Thyroid gland (tissue), 4 donors: ENCODE data around the gene AURKAIP1. TPM values are rescaled to one million over a fixed set of nuclear protein-coding genes. Genes with fewer than 3 reads are reported as not detected.

ENCODE experiments used
- DNase-seq, 2 donors: peaks; one replicate each; pipeline ENCODE4 v3.0.0-alpha.2; 2019
- H3K27ac ChIP-seq, 3 donors: fragments of 200-600 bp; sonication (generic); 1 replicate in 2 of 3; 2 replicates in 1 of 3; pipeline ENCODE4 v1.5.1; 2016 to 2019; ENCODE audit warnings: mild to moderate bottlenecking in 1 of 3, moderate library complexity in 1 of 3
- H3K27me3 ChIP-seq: fragments of 200-600 bp; sonication (generic); one replicate; pipeline ENCODE4 v1.5.1; 2019
- H3K36me3 ChIP-seq, 2 donors: fragments of 200-600 bp; sonication (generic); one replicate each; pipeline ENCODE4 v1.5.1; 2016 to 2019
- H3K4me1 ChIP-seq, 2 donors: fragments of 200-600 bp; sonication (generic); one replicate each; pipeline ENCODE4 v1.5.1; 2017 to 2019
- H3K4me3 ChIP-seq, 3 donors: fragments of 200-600 bp; sonication (generic); replicated peaks in 1 of 3; 1 replicate in 2 of 3; 2 replicates in 1 of 3; pipeline ENCODE4 v1.5.1; 2016; ENCODE audit warnings: mild to moderate bottlenecking in 1 of 3
- H3K9me3 ChIP-seq: fragments of 200-600 bp; sonication (generic); one replicate; pipeline ENCODE4 v1.5.1; 2017
- POLR2A ChIP-seq, 2 donors: fragments of 450-650 bp; IDR thresholded peaks; one replicate each; pipeline ENCODE4 v1.6.1; 2017; ENCODE audit warnings: antibody characterized with exemption in 2 of 2, mild to moderate bottlenecking in 2 of 2, moderate library complexity in 1 of 2
- WGBS, 2 donors: methylation state at CpG; one replicate each; pipeline ENCODE4 v1.1.5; 2017; 5-methylcytosine and 5-hydroxymethylcytosine counted together
- intact Hi-C: fragments of 100-400 bp; cut with DNase I; formaldehyde crosslinking; loops from one replicate; pipeline ENCODE4 v1.15.1; 2023
- total RNA-seq, 4 donors: library from RNA; depleted of rRNA; stranded (reverse); fragments of >200 nt; gene quantifications; one replicate each; pipeline ENCODE4 v1.2.3, GENCODE V29; 2016
- TF ChIP-seq, protein P1 (sequence below), 6 experiments: fragments of 200-600 bp in 3 of 6; fragments of 450-650 bp in 3 of 6; sonication (generic) in 3 of 6; IDR thresholded peaks; one replicate each; pipeline ENCODE4 v1.5.1; 2016 to 2019; ENCODE audit warnings: antibody characterized with exemption in 6 of 6, mild to moderate bottlenecking in 2 of 6, inconsistent platforms in 1 of 6, moderate library complexity in 1 of 6

The AURKAIP1 gene
- total RNA-seq, 4 donors from 2014 or later, result 73.8 to 198 (median 105) TPM

- WGBS, 2 donors, result 88 to 93% methylated on average over 11 of the region's 11 CpGs
- no peak for DNase-seq
- H3K9me3 ChIP-seq, result no peaks in the 10 kb centered on the region
- TF ChIP-seq POLR2A (IDR thresholded peaks at IDR 0.05), result no peak
- TF ChIP-seq, protein P1, sequence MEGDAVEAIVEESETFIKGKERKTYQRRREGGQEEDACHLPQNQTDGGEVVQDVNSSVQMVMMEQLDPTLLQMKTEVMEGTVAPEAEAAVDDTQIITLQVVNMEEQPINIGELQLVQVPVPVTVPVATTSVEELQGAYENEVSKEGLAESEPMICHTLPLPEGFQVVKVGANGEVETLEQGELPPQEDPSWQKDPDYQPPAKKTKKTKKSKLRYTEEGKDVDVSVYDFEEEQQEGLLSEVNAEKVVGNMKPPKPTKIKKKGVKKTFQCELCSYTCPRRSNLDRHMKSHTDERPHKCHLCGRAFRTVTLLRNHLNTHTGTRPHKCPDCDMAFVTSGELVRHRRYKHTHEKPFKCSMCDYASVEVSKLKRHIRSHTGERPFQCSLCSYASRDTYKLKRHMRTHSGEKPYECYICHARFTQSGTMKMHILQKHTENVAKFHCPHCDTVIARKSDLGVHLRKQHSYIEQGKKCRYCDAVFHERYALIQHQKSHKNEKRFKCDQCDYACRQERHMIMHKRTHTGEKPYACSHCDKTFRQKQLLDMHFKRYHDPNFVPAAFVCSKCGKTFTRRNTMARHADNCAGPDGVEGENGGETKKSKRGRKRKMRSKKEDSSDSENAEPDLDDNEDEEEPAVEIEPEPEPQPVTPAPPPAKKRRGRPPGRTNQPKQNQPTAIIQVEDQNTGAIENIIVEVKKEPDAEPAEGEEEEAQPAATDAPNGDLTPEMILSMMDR (IDR thresholded peaks at IDR 0.05), result no peak
- no peak overlapping the region for H3K4me3 ChIP-seq
- H3K27ac ChIP-seq, result no peak overlapping the region
- peaks cover 62 to 68% of the 10 kb centered on the region in 2 donors for H3K36me3 ChIP-seq
- intact Hi-C loops, result no loop called here
- H3K4me1 ChIP-seq, result peaks cover 10 to 14% of the 10 kb centered on the region in 2 donors
- H3K27me3 ChIP-seq, result no peaks in the 10 kb centered on the region
These were observed 20.2 kb upstream of the AURKAIP1 start for GRCh38 chr1:1395166-1395565.

DNA sequence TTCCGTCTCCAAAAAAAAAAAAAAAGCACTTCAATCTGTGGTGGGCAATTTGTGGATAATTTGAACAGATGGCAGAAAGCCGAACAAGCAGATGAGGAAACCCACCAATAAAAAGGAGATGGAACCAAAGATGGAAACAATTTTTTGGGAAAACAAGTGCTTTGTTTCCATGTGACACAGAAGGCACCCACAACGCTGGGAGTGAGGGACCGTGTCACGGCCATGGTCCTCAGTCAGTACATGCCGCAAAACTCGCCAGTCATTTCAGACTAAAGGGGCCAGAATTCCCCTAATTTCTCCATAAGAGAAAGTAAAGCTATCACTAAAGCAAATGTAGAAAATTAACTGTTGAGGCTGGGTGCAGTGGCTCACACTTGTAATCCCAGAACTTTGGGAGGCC, 19.1 kb upstream of the AURKAIP1 start:
- intact Hi-C loops, result no loop called here
- TF ChIP-seq, protein P1 (IDR thresholded peaks at IDR 0.05), result no peak
- TF ChIP-seq POLR2A (IDR thresholded peaks at IDR 0.05), result no peak
- peaks cover 72 to 79% of the 10 kb centered on the region in 2 donors for H3K36me3 ChIP-seq
- 94 to 99% methylated on average over 7 of the region's 7 CpGs for WGBS, 2 donors
- no peak overlapping the region for H3K4me3 ChIP-seq
- H3K27ac ChIP-seq, result no peak overlapping the region
- no peaks in the 10 kb centered on the region for H3K9me3 ChIP-seq
- H3K27me3 ChIP-seq, result no peaks in the 10 kb centered on the region
- peaks cover 7 to 11% of the 10 kb centered on the region in 2 donors for H3K4me1 ChIP-seq
- no peak for DNase-seq

GRCh38 chr1:1393428-1393827, 18.4 kb upstream of the AURKAIP1 start:
- H3K4me3 ChIP-seq, result no peak overlapping the region
- WGBS, 2 donors, result 93 to 97% methylated on average over 8 to 11 of the region's 11 CpGs
- peaks cover 79 to 86% of the 10 kb centered on the region in 2 donors for H3K36me3 ChIP-seq
- no peak for DNase-seq
- H3K27ac ChIP-seq, result no peak overlapping the region
- no peaks in the 10 kb centered on the region for H3K9me3 ChIP-seq
- TF ChIP-seq, protein P1 (IDR thresholded peaks at IDR 0.05), result no peak
- no peak for TF ChIP-seq POLR2A (IDR thresholded peaks at IDR 0.05)
- peaks cover 7 to 9% of the 10 kb centered on the region in 2 donors for H3K4me1 ChIP-seq
- H3K27me3 ChIP-seq, result no peaks in the 10 kb centered on the region
- intact Hi-C loops, result no loop called here

DNA sequence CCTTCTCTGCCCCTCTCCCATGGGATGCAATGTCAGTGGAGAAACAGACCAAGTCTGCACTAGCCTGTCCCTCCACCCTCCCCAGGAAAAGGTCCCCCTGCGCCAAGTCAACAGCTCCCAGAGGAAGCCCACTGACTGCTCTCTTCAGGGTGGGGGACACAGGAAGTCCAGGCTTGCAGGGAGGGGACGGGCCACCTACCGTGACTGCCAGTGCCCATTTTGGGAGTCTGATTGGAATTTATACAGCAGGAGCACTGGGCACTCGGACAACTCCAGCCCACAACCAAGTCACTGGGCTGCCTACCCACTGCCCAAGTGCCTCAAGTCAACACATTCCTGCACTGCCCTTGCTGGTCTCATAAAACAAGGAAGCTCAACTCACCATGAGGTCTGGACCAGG, 18.0 kb upstream of the AURKAIP1 start:
- no peak for DNase-seq
- Histone ChIP-seq H3K27me3 (no peaks in the 10 kb centered on the region), H3K27ac (no peak overlapping the region), H3K36me3 (peaks cover 83 to 89% of the 10 kb centered on the region in 2 donors), H3K9me3 (no peaks in the 10 kb centered on the region), H3K4me1 (peaks cover 4 to 5% of the 10 kb centered on the region in 2 donors), H3K4me3 (no peak overlapping the region)
- 83 to 98% methylated on average over 4 of the region's 4 CpGs for WGBS, 2 donors
- intact Hi-C loops, result no loop called here
- TF ChIP-seq, protein P1 (IDR thresholded peaks at IDR 0.05), result no peak
- no peak for TF ChIP-seq POLR2A (IDR thresholded peaks at IDR 0.05)

GRCh38 chr1:1391225-1391624, 16.2 kb upstream of the AURKAIP1 start:
- WGBS, 2 donors, result 86 to 89% methylated on average over 12 of the region's 12 CpGs
- Histone ChIP-seq H3K4me3 (no peak overlapping the region), H3K36me3 (peaks cover 90 to 94% of the 10 kb centered on the region in 2 donors), H3K4me1 (no peaks in the 10 kb centered on the region), H3K27ac (no peak overlapping the region), H3K9me3 (no peaks in the 10 kb centered on the region), H3K27me3 (no peaks in the 10 kb centered on the region)
- DNase-seq, result no peak
- intact Hi-C loops, result no loop called here
- TF ChIP-seq, protein P1 (IDR thresholded peaks at IDR 0.05), result no peak
- no peak for TF ChIP-seq POLR2A (IDR thresholded peaks at IDR 0.05)
